OCI-LY3 (cell line): ENCODE data around the gene SLC38A1.

Experiments
- EZH2phosphoT487 ChIP-seq: fragments of 200-600 bp; shearing (Covaris generic); IDR thresholded peaks from 2 replicates; pipeline ENCODE4 v1.6.1; 2018; ENCODE audit warnings: antibody characterized with exemption, mixed run types, low read depth
- TF ChIP-seq, protein P1 (sequence below): fragments of 200-600, 300-600 bp; sonication (generic); IDR thresholded peaks from 2 replicates; pipeline ENCODE4 v1.5.1; 2014; ENCODE audit warnings: antibody characterized with exemption, low read length, low read depth

DNA sequence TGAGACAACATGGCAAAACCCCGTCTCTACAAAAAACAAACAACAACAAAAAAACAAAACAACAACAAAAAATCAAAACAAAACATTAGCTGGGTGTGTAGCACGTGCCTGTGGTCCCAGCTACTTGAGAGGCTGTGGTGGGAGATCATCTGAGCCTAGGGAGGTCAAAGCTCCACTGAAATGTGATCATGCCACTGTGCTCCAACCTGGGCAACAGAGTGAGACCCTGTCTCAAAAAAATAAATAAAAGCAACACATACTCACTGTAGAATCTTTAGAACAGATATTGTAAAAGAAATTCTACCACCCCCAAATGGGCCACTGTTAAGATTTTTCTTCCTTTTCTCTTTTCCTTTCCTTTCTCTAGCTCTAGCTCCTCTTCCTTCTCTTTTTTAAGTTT lies 26.3 kb downstream of the SLC38A1 start:
- TF ChIP-seq, protein P1, sequence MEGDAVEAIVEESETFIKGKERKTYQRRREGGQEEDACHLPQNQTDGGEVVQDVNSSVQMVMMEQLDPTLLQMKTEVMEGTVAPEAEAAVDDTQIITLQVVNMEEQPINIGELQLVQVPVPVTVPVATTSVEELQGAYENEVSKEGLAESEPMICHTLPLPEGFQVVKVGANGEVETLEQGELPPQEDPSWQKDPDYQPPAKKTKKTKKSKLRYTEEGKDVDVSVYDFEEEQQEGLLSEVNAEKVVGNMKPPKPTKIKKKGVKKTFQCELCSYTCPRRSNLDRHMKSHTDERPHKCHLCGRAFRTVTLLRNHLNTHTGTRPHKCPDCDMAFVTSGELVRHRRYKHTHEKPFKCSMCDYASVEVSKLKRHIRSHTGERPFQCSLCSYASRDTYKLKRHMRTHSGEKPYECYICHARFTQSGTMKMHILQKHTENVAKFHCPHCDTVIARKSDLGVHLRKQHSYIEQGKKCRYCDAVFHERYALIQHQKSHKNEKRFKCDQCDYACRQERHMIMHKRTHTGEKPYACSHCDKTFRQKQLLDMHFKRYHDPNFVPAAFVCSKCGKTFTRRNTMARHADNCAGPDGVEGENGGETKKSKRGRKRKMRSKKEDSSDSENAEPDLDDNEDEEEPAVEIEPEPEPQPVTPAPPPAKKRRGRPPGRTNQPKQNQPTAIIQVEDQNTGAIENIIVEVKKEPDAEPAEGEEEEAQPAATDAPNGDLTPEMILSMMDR: no peak
- no peak for TF ChIP-seq EZH2phosphoT487
